Thymus (tissue), 14 donors: ENCODE results near the gene EPB41L5. TPM values are rescaled to one million over a fixed set of nuclear protein-coding genes. Genes with fewer than 3 reads are reported as not detected.
"Not testable (repeated sequence)": the region's sequence is repeated elsewhere in the genome, so short reads cannot be mapped to it uniquely, and the experiment has no call there.

Source experiments
- DNase-seq, 9 donors: peaks; one replicate each; pipeline ENCODE4 v3.0.0-alpha.2; 2013; ENCODE audit warnings: low spot score in 9 of 9, low read depth in 6 of 9, missing footprints in 1 of 9
- H3K27ac ChIP-seq, 2 donors: one replicate each; pipeline ENCODE4 v1.5.1; 2013; ENCODE audit warnings: control low read depth in 1 of 2, low read depth in 1 of 2, low read length in 1 of 2, mild to moderate bottlenecking in 1 of 2, moderate library complexity in 1 of 2
- H3K27me3 ChIP-seq, 2 donors: one replicate each; pipeline ENCODE4 v1.5.1; 2013; ENCODE audit warnings: low read length in 1 of 2; ENCODE audit not compliant: control insufficient read depth in 2 of 2, insufficient read depth in 1 of 2
- H3K36me3 ChIP-seq, 2 donors: one replicate each; pipeline ENCODE4 v1.5.1; 2013; ENCODE audit warnings: low read length in 1 of 2, mild to moderate bottlenecking in 1 of 2, moderate library complexity in 1 of 2; ENCODE audit not compliant: control insufficient read depth in 2 of 2, insufficient read depth in 2 of 2
- H3K4me1 ChIP-seq, 2 donors: one replicate each; pipeline ENCODE4 v1.5.1; 2013; ENCODE audit warnings: low read length in 2 of 2; ENCODE audit not compliant: control insufficient read depth in 2 of 2, insufficient read depth in 2 of 2
- H3K4me3 ChIP-seq, 2 donors: one replicate each; pipeline ENCODE4 v1.5.1; 2013; ENCODE audit warnings: low read length in 2 of 2, control low read depth in 1 of 2, mild to moderate bottlenecking in 1 of 2
- H3K9me3 ChIP-seq, 2 donors: one replicate each; pipeline ENCODE4 v1.5.1; 2013; ENCODE audit warnings: low read length in 1 of 2, mild to moderate bottlenecking in 1 of 2; ENCODE audit not compliant: control insufficient read depth in 2 of 2, insufficient read depth in 1 of 2
- WGBS: extraction: QIAGEN DNeasy Blood & Tissue Kit; methylation state at CpG from one replicate; pipeline ENCODE4 v1.1.7; 2013; 5-methylcytosine and 5-hydroxymethylcytosine counted together
- long read RNA-seq, 10 donors: transcript quantifications; one replicate each; lab custom pipeline, GENCODE V29; 2026
- polyA plus RNA-seq: library from polyadenylated mRNA; stranded (reverse); fragments of 200-250 nt; gene quantifications from one replicate; pipeline ENCODE4 v1.2.3, GENCODE V29; 2013
- total RNA-seq: library from RNA; stranded (reverse); fragments of 120-200 nt; gene quantifications from one replicate; pipeline ENCODE4 v1.2.4, GENCODE V29; 2013
- donor health status: healthy.

Gene EPB41L5
- total RNA-seq = 9.3 TPM
- 4.9 TPM for polyA plus RNA-seq
- long read RNA-seq, donor 1 = 0 reads
- long read RNA-seq, donor 2 = 0 reads
- long read RNA-seq, donor 3, full-length matches to known transcripts = 1 of 1 reads
- long read RNA-seq, donor 3, partial matches to known transcripts = 0 of 1 reads
- long read RNA-seq, donor 3, other reads (novel, unspliced or antisense) = 0 of 1 reads
- long read RNA-seq, donor 4 = 0 reads
- long read RNA-seq, donor 5, partial matches to known transcripts = 6 of 6 reads
- long read RNA-seq, donor 5, other reads (novel, unspliced or antisense) = 0 of 6 reads
- long read RNA-seq, donor 6 = 0 reads
- long read RNA-seq, donor 7, partial matches to known transcripts = 0 of 1 reads
- long read RNA-seq, donor 7, other reads (novel, unspliced or antisense) = 0 of 1 reads
- long read RNA-seq, donor 8, partial matches to known transcripts = 0 of 1 reads
- long read RNA-seq, donor 8, other reads (novel, unspliced or antisense) = 0 of 1 reads
- long read RNA-seq, donor 9 = 0 reads
- long read RNA-seq, donor 10, partial matches to known transcripts = 0 of 1 reads
- long read RNA-seq, donor 10, other reads (novel, unspliced or antisense) = 0 of 1 reads

- H3K9me3 ChIP-seq = no peaks in the 10 kb centered on the region
- H3K4me1 ChIP-seq = peaks cover 0 to 2% of the 10 kb centered on the region in 2 donors
- no peaks in the 10 kb centered on the region for H3K36me3 ChIP-seq
- under 1% methylated on average over 104 of the region's 104 CpGs for WGBS
- H3K4me3 ChIP-seq = peak within 1 kb of the TSS; percentile 76 to 86
- H3K27ac ChIP-seq = peak within 1 kb of the TSS in 1 of 2 donors; percentile 32
- peaks cover 0 to 4% of the 10 kb centered on the region in 2 donors for H3K27me3 ChIP-seq
- DNase-seq = peak; percentile 51 to 93 (median 84)
These were observed at the start of gene EPB41L5 for GRCh38 chr2:120012771-120013596. Gene EPB41L5, plus strand, starts transcription at chr2:120013077. Its CDS starts 6,008 bp downstream, at chr2:120019085.

GRCh38 chr2:119981896-119982295, 31.0 kb upstream of the EPB41L5 start:
- no peaks in the 10 kb centered on the region for H3K27me3 ChIP-seq
- no peaks in the 10 kb centered on the region for H3K9me3 ChIP-seq
- peaks cover 0 to 6% of the 10 kb centered on the region in 2 donors for H3K36me3 ChIP-seq
- H3K4me3 ChIP-seq = no peak overlapping the region
- no peaks in the 10 kb centered on the region for H3K4me1 ChIP-seq
- H3K27ac ChIP-seq = no peak overlapping the region
- DNase-seq = no peak

GRCh38 chr2:119982506-119982905, 30.4 kb upstream of the EPB41L5 start:
- Histone ChIP-seq H3K36me3 (peaks cover 0 to 2% of the 10 kb centered on the region in 2 donors), H3K9me3 (no peaks in the 10 kb centered on the region), H3K4me1 (no peaks in the 10 kb centered on the region), H3K4me3 (no peak overlapping the region), H3K27ac (no peak overlapping the region), H3K27me3 (no peaks in the 10 kb centered on the region)
- 96% methylated on average over 2 of the region's 2 CpGs for WGBS
- no peak for DNase-seq

- Histone ChIP-seq H3K27ac (no peak overlapping the region), H3K36me3 (no peaks in the 10 kb centered on the region), H3K4me1 (no peaks in the 10 kb centered on the region), H3K4me3 (no peak overlapping the region), H3K9me3 (no peaks in the 10 kb centered on the region), H3K27me3 (no peaks in the 10 kb centered on the region)
- WGBS = 97% methylated on average over 3 of the region's 3 CpGs
- no peak for DNase-seq
These were observed 29.8 kb upstream of the EPB41L5 start for GRCh38 chr2:119983108-119983507.

GRCh38 chr2:119996148-119996547, 16.7 kb upstream of the EPB41L5 start:
- DNase-seq = no peak
- WGBS = 82% methylated on average over 3 of the region's 3 CpGs

GRCh38 chr2:119996896-119997891, 15.7 kb upstream of the EPB41L5 start:
- H3K27me3 ChIP-seq, H3K4me1 ChIP-seq, H3K9me3 ChIP-seq, H3K4me3 ChIP-seq, H3K36me3 ChIP-seq, DNase-seq, H3K27ac ChIP-seq: not testable (repeated sequence)
- 98% methylated on average over 54 of the region's 55 CpGs for WGBS

More at GRCh38 chr2:119996148-119996547, 16.7 kb upstream of the EPB41L5 start:
- Histone ChIP-seq H3K4me3 (no peak overlapping the region), H3K9me3 (peaks cover 0 to 3% of the 10 kb centered on the region in 2 donors), H3K36me3 (no peaks in the 10 kb centered on the region), H3K27me3 (no peaks in the 10 kb centered on the region), H3K27ac (no peak overlapping the region), H3K4me1 (no peaks in the 10 kb centered on the region)

- no peaks in the 10 kb centered on the region for H3K4me1 ChIP-seq
- no peak overlapping the region for H3K4me3 ChIP-seq
- H3K27me3 ChIP-seq = no peaks in the 10 kb centered on the region
- H3K9me3 ChIP-seq = peaks cover 0 to 3% of the 10 kb centered on the region in 2 donors
- no peaks in the 10 kb centered on the region for H3K36me3 ChIP-seq
- 100% methylated on average over 1 of the region's 1 CpG for WGBS
- H3K27ac ChIP-seq = no peak overlapping the region
- DNase-seq = no peak
These were observed 11.4 kb upstream of the EPB41L5 start for GRCh38 chr2:120001471-120001870.

- Histone ChIP-seq H3K36me3 (no peaks in the 10 kb centered on the region), H3K27me3 (no peaks in the 10 kb centered on the region), H3K4me1 (no peaks in the 10 kb centered on the region), H3K9me3 (no peaks in the 10 kb centered on the region), H3K4me3 (no peak overlapping the region), H3K27ac (no peak overlapping the region)
- DNase-seq = no peak
These were observed 8.6 kb upstream of the EPB41L5 start for GRCh38 chr2:120004254-120004653.
